ENCODE results near the gene GRIN2A.

Gene GRIN2A

DNA sequence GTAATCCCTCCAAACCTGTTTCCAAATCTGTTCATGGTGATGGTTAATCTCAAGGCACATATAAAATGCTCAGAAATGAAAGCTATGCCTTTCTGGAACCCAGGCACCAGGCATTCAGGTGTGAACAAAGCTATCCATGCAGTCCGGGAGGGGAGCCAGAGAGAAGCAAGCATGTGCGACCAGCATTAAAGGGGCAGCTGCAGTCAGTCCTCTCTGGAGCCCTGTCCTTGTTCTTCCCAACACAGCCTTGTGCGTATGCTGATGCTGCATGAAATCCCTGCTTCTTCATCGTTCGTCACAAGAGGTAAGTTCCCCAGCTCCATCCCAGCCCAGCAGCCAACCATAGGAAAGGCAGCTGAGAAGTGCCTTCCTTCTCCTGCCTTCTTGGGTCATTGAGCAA lies 148.7 kb downstream of the GRIN2A start:
- H3K9me3 ChIP-seq (ENCODE audit: control insufficient read depth, insufficient read depth, low read depth, low read length): no peaks in the 10 kb centered on the region
- H3K9ac ChIP-seq (ENCODE audit: low read length): no peak overlapping the region
- H3K27ac ChIP-seq (ENCODE audit: low read depth, low read length): no peak overlapping the region
- no peaks in the 10 kb centered on the region for H3K36me3 ChIP-seq (ENCODE audit: control insufficient read depth, insufficient read depth, low read length)
- H3K4me1 ChIP-seq (ENCODE audit: control insufficient read depth, insufficient read depth, low read length): 0 out of 2 replicates have a peak, but pooled peaks cover 5% of the 10 kb centered on the region
- 0 out of 2 replicates have a peak, but pooled peaks cover 3% of the 10 kb centered on the region for H3K27me3 ChIP-seq (ENCODE audit: control insufficient read depth, insufficient read depth, low read length)
- no peak overlapping the region for H3K4me3 ChIP-seq (ENCODE audit: low read depth, low read length)

GRCh38 chr16:10031955-10032354 lies 150.3 kb downstream of the GRIN2A start:
- no peaks in the 10 kb centered on the region for H3K4me1 ChIP-seq (ENCODE audit: control insufficient read depth, insufficient read depth, low read length)
- no peaks in the 10 kb centered on the region for H3K36me3 ChIP-seq (ENCODE audit: control insufficient read depth, insufficient read depth, low read length)
- H3K27me3 ChIP-seq (ENCODE audit: control insufficient read depth, insufficient read depth, low read length): 0 out of 2 replicates have a peak, but pooled peaks cover 2% of the 10 kb centered on the region
- no peak overlapping the region for H3K4me3 ChIP-seq (ENCODE audit: low read depth, low read length)
- no peaks in the 10 kb centered on the region for H3K9me3 ChIP-seq (ENCODE audit: control insufficient read depth, insufficient read depth, low read depth, low read length)
- no peak overlapping the region for H3K9ac ChIP-seq (ENCODE audit: low read length)
- H3K27ac ChIP-seq (ENCODE audit: low read depth, low read length): no peak overlapping the region

DNA sequence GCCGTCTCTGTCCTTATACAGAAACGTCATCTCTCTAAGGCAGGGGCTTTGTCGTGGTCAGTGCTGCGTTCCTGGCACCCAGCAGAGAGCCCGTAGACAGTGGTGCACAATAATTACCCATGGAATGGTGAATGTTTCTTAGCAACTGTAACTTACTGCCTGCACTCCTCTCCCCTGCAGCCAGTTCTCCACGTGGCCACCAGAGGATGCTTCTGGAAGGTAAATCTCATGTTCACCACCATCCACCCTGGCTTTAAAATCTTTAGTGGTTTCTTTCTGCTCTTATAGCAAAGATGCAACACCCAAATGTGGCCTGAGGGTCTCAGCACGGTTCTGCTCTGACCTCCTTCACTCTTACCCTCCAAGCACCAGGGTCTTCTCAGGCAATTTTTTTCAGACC lies 150.8 kb downstream of the GRIN2A start:
- Histone ChIP-seq H3K4me1 (ENCODE audit: control insufficient read depth, insufficient read depth, low read length) (no peaks in the 10 kb centered on the region), H3K9me3 (ENCODE audit: control insufficient read depth, insufficient read depth, low read depth, low read length) (no peaks in the 10 kb centered on the region), H3K27ac (ENCODE audit: low read depth, low read length) (no peak overlapping the region), H3K4me3 (ENCODE audit: low read depth, low read length) (no peak overlapping the region), H3K9ac (ENCODE audit: low read length) (no peak overlapping the region), H3K36me3 (ENCODE audit: control insufficient read depth, insufficient read depth, low read length) (no peaks in the 10 kb centered on the region), H3K27me3 (ENCODE audit: control insufficient read depth, insufficient read depth, low read length) (no peaks in the 10 kb centered on the region)

- H3K27ac ChIP-seq (ENCODE audit: low read depth, low read length): no peak overlapping the region
- no peak overlapping the region for H3K4me3 ChIP-seq (ENCODE audit: low read depth, low read length)
- no peaks in the 10 kb centered on the region for H3K4me1 ChIP-seq (ENCODE audit: control insufficient read depth, insufficient read depth, low read length)
- H3K27me3 ChIP-seq (ENCODE audit: control insufficient read depth, insufficient read depth, low read length): no peaks in the 10 kb centered on the region
- no peaks in the 10 kb centered on the region for H3K36me3 ChIP-seq (ENCODE audit: control insufficient read depth, insufficient read depth, low read length)
- H3K9ac ChIP-seq (ENCODE audit: low read length): no peak overlapping the region
- H3K9me3 ChIP-seq (ENCODE audit: control insufficient read depth, insufficient read depth, low read depth, low read length): no peaks in the 10 kb centered on the region
Observed at GRCh38 chr16:10028644-10029043, 153.6 kb downstream of the GRIN2A start.

DNA sequence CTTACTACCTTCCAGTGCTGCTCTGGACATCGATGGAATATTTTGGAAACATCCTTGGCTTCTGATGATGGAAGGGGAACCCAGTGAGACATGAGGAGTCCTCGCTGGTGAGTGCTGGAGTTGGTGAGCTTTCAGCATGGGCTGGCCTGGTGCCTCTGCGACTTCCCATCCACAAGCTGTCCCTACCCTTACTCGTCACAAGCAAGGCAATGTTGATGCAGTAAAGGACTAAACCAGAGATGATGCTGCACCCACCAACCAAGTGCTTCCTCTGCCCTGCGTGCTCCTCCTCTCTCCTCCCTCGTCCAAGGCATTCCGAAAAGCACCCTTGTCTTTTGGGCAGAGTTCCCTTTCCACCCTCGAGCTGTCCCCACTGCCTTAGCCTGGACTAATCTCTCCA lies 154.7 kb downstream of the GRIN2A start:
- Histone ChIP-seq H3K4me1 (ENCODE audit: control insufficient read depth, insufficient read depth, low read length) (no peaks in the 10 kb centered on the region), H3K36me3 (ENCODE audit: control insufficient read depth, insufficient read depth, low read length) (no peaks in the 10 kb centered on the region), H3K4me3 (ENCODE audit: low read depth, low read length) (no peak overlapping the region), H3K27ac (ENCODE audit: low read depth, low read length) (no peak overlapping the region), H3K9ac (ENCODE audit: low read length) (no peak overlapping the region), H3K9me3 (ENCODE audit: control insufficient read depth, insufficient read depth, low read depth, low read length) (no peaks in the 10 kb centered on the region), H3K27me3 (ENCODE audit: control insufficient read depth, insufficient read depth, low read length) (no peaks in the 10 kb centered on the region)

- H3K27ac ChIP-seq (ENCODE audit: low read depth, low read length): no peak overlapping the region
- no peak overlapping the region for H3K4me3 ChIP-seq (ENCODE audit: low read depth, low read length)
- H3K9ac ChIP-seq (ENCODE audit: low read length): no peak overlapping the region
Observed at GRCh38 chr16:10026593-10026992, 155.6 kb downstream of the GRIN2A start.

GRCh38 chr16:10022098-10022497 lies 160.1 kb downstream of the GRIN2A start:
- no peaks in the 10 kb centered on the region for H3K4me1 ChIP-seq (ENCODE audit: control insufficient read depth, insufficient read depth, low read length)
- H3K9ac ChIP-seq (ENCODE audit: low read length): no peak overlapping the region
- no peak overlapping the region for H3K4me3 ChIP-seq (ENCODE audit: low read depth, low read length)
- H3K27ac ChIP-seq (ENCODE audit: low read depth, low read length): no peak overlapping the region
- H3K27me3 ChIP-seq (ENCODE audit: control insufficient read depth, insufficient read depth, low read length): peaks cover 4% of the 10 kb centered on the region; the same call in 1 of the 2 replicates
- no peaks in the 10 kb centered on the region for H3K36me3 ChIP-seq (ENCODE audit: control insufficient read depth, insufficient read depth, low read length)
- no peaks in the 10 kb centered on the region for H3K9me3 ChIP-seq (ENCODE audit: control insufficient read depth, insufficient read depth, low read depth, low read length)

More at GRCh38 chr16:10026593-10026992, 155.6 kb downstream of the GRIN2A start:
- no peaks in the 10 kb centered on the region for H3K4me1 ChIP-seq (ENCODE audit: control insufficient read depth, insufficient read depth, low read length)
- no peaks in the 10 kb centered on the region for H3K36me3 ChIP-seq (ENCODE audit: control insufficient read depth, insufficient read depth, low read length)
- peaks cover 4% of the 10 kb centered on the region; the same call in 1 of the 2 replicates for H3K27me3 ChIP-seq (ENCODE audit: control insufficient read depth, insufficient read depth, low read length)
- H3K9me3 ChIP-seq (ENCODE audit: control insufficient read depth, insufficient read depth, low read depth, low read length): no peaks in the 10 kb centered on the region

- no peak overlapping the region for H3K9ac ChIP-seq (ENCODE audit: low read length)
- no peaks in the 10 kb centered on the region for H3K36me3 ChIP-seq (ENCODE audit: control insufficient read depth, insufficient read depth, low read length)
- H3K27me3 ChIP-seq (ENCODE audit: control insufficient read depth, insufficient read depth, low read length): peaks cover 4% of the 10 kb centered on the region; the same call in 1 of the 2 replicates
- no peak overlapping the region for H3K27ac ChIP-seq (ENCODE audit: low read depth, low read length)
- no peaks in the 10 kb centered on the region for H3K9me3 ChIP-seq (ENCODE audit: control insufficient read depth, insufficient read depth, low read depth, low read length)
- no peak overlapping the region for H3K4me3 ChIP-seq (ENCODE audit: low read depth, low read length)
- no peaks in the 10 kb centered on the region for H3K4me1 ChIP-seq (ENCODE audit: control insufficient read depth, insufficient read depth, low read length)
Observed at GRCh38 chr16:10020866-10021265, 161.4 kb downstream of the GRIN2A start.

- Histone ChIP-seq H3K27ac (ENCODE audit: low read depth, low read length) (no peak overlapping the region), H3K27me3 (ENCODE audit: control insufficient read depth, insufficient read depth, low read length) (peaks cover 1% of the 10 kb centered on the region; the same call in 1 of the 2 replicates), H3K9me3 (ENCODE audit: control insufficient read depth, insufficient read depth, low read depth, low read length) (no peaks in the 10 kb centered on the region), H3K4me3 (ENCODE audit: low read depth, low read length) (no peak overlapping the region), H3K9ac (ENCODE audit: low read length) (no peak overlapping the region), H3K4me1 (ENCODE audit: control insufficient read depth, insufficient read depth, low read length) (no peaks in the 10 kb centered on the region), H3K36me3 (ENCODE audit: control insufficient read depth, insufficient read depth, low read length) (no peaks in the 10 kb centered on the region)
Observed at GRCh38 chr16:10016752-10017151, 165.5 kb downstream of the GRIN2A start.

DNA sequence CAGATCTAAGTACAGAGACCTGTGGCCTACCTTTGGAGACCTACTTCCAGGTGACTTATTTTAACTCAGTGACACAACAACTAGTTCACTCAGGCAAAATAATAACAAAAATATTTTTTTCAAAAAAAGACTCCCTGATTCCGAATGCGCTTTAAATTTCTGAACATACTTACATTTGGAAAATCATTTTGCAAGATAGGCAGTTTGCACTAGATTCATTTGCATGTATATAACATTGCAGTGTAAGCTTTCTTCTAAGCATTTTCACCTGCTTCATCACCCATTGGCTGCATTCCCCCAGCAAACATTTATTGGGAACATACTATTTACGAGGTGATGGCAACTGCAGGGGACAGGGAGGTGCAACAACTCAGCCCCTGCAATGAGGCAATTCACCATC lies 166.8 kb downstream of the GRIN2A start:
- H3K9ac ChIP-seq (ENCODE audit: low read length): no peak overlapping the region
- H3K27me3 ChIP-seq (ENCODE audit: control insufficient read depth, insufficient read depth, low read length): peaks cover 4% of the 10 kb centered on the region; the same call in 1 of the 2 replicates
- H3K27ac ChIP-seq (ENCODE audit: low read depth, low read length): no peak overlapping the region
- H3K36me3 ChIP-seq (ENCODE audit: control insufficient read depth, insufficient read depth, low read length): no peaks in the 10 kb centered on the region
- H3K4me3 ChIP-seq (ENCODE audit: low read depth, low read length): no peak overlapping the region
- H3K4me1 ChIP-seq (ENCODE audit: control insufficient read depth, insufficient read depth, low read length): no peaks in the 10 kb centered on the region
- H3K9me3 ChIP-seq (ENCODE audit: control insufficient read depth, insufficient read depth, low read depth, low read length): no peaks in the 10 kb centered on the region

- Histone ChIP-seq H3K9ac (ENCODE audit: low read length) (no peak overlapping the region), H3K4me3 (ENCODE audit: low read depth, low read length) (no peak overlapping the region), H3K36me3 (ENCODE audit: control insufficient read depth, insufficient read depth, low read length) (no peaks in the 10 kb centered on the region), H3K27me3 (ENCODE audit: control insufficient read depth, insufficient read depth, low read length) (peaks cover 4% of the 10 kb centered on the region; the same call in 1 of the 2 replicates), H3K4me1 (ENCODE audit: control insufficient read depth, insufficient read depth, low read length) (no peaks in the 10 kb centered on the region), H3K9me3 (ENCODE audit: control insufficient read depth, insufficient read depth, low read depth, low read length) (no peaks in the 10 kb centered on the region), H3K27ac (ENCODE audit: low read depth, low read length) (no peak overlapping the region)
Observed at GRCh38 chr16:10013774-10014173, 168.5 kb downstream of the GRIN2A start.

DNA sequence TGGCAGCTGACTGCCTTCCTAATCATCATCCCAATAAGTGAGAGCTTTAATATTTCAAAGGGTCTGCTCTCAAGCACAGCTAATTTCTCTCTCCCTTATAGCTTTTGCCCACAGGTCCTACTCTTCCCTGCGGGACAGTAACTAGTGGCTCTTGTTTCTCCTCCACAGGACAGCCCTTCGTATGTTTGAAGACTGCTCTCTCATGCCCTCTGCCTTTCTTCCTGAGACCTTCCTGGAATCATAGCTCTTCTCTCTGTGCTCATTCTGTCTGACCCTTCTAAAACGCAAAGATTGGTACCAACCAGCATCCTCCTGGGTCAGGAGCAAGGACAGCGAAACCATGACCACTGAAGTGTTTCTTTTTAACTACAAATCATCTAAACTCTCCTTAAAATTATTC lies 168.9 kb downstream of the GRIN2A start:
- Histone ChIP-seq H3K4me3 (ENCODE audit: low read depth, low read length) (no peak overlapping the region), H3K9me3 (ENCODE audit: control insufficient read depth, insufficient read depth, low read depth, low read length) (no peaks in the 10 kb centered on the region), H3K4me1 (ENCODE audit: control insufficient read depth, insufficient read depth, low read length) (no peaks in the 10 kb centered on the region), H3K9ac (ENCODE audit: low read length) (no peak overlapping the region), H3K27me3 (ENCODE audit: control insufficient read depth, insufficient read depth, low read length) (peaks cover 4% of the 10 kb centered on the region; the same call in 1 of the 2 replicates), H3K36me3 (ENCODE audit: control insufficient read depth, insufficient read depth, low read length) (no peaks in the 10 kb centered on the region), H3K27ac (ENCODE audit: low read depth, low read length) (no peak overlapping the region)
